ENCODE data around the gene IL36B.

IL36B gene

GRCh38 chr2:113075600-113075999, 22.9 kb upstream of the IL36B start:
- DNase-seq = no peak

DNA sequence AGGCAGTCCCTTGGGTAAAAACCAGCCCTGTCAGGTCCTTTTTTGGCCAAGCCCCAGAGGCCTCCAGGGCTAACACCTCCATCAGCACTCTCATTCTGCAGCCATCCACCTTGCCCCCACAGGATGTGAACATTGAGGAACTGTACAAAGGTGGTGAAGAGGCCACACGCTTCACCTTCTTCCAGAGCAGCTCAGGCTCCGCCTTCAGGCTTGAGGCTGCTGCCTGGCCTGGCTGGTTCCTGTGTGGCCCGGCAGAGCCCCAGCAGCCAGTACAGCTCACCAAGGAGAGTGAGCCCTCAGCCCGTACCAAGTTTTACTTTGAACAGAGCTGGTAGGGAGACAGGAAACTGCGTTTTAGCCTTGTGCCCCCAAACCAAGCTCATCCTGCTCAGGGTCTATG, 22.4 kb upstream of the IL36B start:
- DNase-seq = no peak

DNA sequence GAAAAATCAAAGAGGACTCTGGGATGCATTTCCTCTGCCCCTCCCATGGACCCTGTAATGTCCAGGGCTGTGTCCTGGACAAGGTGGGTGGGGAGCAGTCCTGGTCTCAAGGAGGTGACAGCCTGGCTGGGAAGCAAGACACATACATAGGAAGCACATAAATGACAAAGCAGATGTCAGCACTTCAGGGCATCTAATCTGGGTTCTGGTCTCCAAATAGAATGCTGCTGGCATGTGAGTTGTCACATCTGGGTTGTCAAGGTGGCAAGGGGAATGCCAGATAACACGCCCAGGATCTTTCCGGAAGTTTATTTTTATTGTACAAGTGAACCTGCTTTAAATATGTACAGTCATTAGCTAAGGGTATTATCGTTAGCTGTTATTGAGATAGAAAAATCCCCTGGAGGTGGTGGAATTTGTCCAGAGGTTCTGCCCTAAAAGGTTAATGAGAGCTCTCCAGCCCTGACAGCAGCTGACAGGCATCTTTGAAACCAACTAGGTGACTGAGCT, 20.7 kb upstream of the IL36B start:
- no peak for DNase-seq

DNA sequence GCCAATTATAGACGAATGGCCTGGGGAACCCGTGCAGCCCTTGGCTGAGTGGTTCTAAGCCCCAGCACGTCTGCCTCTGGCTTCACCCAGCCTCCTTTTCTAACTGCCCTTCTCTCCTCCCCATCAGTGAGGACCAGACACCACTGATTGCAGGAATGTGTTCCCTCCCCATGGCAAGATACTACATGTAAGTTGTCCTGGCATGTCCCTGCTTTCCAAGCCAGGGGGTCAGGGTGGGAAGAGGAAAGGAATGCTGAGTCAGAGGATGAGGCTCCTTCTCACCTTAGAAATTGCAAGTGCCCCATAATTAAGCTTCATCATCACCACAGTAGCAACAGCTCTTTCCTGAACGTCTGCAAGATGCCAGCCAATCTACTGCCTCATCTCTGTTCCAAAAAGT, 19.9 kb upstream of the IL36B start:
- no peak for DNase-seq

DNA sequence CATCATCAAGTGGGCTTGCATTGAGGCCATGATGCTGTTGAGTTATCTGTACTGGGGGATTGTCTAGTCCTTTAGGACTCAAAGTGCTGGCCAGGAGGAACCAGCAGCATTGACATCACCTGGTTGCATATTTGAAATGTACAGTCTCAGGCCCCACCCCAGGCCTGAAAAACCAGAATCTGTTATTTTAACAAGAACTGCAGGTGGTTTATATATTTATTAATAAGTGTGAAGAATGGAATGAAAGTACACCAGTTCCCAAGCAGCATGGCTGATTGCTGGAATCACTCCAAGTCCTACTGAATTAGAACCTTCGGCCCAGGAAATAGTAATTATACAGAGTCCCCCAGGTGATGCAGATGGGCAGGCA, 17.9 kb upstream of the IL36B start:
- DNase-seq = no peak

- no peak for DNase-seq
Observed at GRCh38 chr2:113069676-113070605, 17.3 kb upstream of the IL36B start.

- no peak for DNase-seq
Observed at GRCh38 chr2:113068706-113069485, 16.2 kb upstream of the IL36B start.

GRCh38 chr2:113068249-113068648, 15.6 kb upstream of the IL36B start:
- no peak for DNase-seq

GRCh38 chr2:113067681-113068080, 15.0 kb upstream of the IL36B start, which contains the start of gene IL1F10:
IL1F10 (plus strand) TSS chr2:113067970; CDS start chr2:113072739, 4,769 bp downstream.
- no peak for DNase-seq

DNA sequence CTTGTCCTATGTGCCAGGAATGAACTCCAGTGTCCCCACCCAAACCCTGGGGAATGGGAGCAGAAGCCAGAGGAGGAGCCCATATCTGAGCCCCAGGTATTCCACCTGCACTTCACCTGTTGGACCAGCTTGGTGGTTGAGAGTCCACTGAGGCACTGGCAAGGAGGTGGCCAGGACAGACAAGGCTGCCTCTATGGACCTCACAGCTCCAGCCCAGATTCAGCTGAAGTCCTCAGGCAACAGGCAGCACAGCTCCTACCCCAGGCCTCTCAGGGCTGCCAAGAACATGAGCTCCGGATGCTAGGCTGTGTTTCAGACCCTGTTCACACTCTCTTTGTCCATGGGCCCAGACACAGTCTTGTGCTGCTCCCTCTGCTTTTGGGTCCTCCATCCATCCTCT, 12.2 kb upstream of the IL36B start:
- no peak for DNase-seq

DNA sequence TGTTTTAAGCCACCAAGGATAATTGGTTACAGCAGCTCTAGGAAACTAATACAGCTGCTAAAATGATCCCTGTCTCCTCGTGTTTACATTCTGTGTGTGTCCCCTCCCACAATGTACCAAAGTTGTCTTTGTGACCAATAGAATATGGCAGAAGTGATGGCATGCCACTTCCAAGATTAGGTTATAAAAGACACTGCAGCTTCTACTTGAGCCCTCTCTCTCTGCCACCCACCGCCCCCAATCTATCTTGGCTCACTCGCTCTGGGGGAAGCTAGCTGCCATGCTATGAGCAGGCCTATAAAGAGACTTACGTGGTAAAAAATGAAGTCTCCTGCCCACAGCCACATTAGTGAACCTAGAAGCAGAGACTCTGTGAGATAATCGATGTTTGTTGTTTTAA, 11.6 kb upstream of the IL36B start:
- no peak for DNase-seq

DNA sequence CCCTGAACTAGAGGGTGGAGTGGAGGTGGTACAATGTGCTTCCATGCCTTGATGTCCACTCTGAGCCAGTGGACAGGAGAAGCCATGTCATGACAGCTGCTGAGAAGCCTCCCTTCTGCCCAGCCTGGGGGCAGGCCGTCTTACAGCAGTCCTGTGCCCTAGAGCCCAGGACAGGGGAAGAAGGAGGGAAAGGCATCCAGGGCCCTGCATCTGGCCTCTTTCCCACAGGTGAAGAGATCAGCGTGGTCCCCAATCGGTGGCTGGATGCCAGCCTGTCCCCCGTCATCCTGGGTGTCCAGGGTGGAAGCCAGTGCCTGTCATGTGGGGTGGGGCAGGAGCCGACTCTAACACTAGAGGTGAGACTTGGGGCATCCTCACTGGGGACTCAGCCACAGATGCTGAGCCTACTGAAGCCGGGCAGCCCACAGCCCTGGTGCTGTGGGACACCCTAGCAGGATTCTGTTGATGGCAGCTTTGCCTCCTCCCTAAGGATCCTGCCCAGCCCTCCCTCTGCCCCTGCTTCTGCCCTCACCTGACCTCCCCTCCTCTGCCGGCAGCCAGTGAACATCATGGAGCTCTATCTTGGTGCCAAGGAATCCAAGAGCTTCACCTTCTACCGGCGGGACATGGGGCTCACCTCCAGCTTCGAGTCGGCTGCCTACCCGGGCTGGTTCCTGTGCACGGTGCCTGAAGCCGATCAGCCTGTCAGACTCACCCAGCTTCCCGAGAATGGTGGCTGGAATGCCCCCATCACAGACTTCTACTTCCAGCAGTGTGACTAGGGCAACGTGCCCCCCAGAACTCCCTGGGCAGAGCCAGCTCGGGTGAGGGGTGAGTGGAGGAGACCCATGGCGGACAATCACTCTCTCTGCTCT, 9.5 kb upstream of the IL36B start:
- no peak for DNase-seq

- DNase-seq = no peak
Observed at GRCh38 chr2:113061241-113061640, 8.6 kb upstream of the IL36B start.

GRCh38 chr2:113060796-113061195, 8.1 kb upstream of the IL36B start:
- no peak for DNase-seq

DNA sequence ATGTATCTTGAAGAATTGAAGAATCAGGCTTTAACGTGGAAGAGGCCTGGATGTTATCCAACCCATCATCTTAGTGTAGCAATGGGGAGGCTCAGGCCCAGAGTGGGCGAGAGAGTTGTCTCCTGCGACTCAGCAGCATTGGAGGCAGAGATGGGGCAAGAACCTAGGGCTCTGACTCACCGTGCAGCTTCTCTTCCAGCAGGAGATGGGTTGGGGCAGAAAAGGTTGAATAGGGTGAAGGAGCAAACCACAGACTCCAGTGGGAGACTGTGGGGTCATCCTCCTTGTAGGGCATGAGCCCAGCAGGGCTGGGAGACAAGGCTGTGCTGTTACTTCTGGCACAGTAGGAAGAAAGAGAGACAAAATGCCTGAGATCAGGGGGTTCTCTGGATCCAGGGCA, 7.7 kb upstream of the IL36B start:
- DNase-seq = no peak

DNA sequence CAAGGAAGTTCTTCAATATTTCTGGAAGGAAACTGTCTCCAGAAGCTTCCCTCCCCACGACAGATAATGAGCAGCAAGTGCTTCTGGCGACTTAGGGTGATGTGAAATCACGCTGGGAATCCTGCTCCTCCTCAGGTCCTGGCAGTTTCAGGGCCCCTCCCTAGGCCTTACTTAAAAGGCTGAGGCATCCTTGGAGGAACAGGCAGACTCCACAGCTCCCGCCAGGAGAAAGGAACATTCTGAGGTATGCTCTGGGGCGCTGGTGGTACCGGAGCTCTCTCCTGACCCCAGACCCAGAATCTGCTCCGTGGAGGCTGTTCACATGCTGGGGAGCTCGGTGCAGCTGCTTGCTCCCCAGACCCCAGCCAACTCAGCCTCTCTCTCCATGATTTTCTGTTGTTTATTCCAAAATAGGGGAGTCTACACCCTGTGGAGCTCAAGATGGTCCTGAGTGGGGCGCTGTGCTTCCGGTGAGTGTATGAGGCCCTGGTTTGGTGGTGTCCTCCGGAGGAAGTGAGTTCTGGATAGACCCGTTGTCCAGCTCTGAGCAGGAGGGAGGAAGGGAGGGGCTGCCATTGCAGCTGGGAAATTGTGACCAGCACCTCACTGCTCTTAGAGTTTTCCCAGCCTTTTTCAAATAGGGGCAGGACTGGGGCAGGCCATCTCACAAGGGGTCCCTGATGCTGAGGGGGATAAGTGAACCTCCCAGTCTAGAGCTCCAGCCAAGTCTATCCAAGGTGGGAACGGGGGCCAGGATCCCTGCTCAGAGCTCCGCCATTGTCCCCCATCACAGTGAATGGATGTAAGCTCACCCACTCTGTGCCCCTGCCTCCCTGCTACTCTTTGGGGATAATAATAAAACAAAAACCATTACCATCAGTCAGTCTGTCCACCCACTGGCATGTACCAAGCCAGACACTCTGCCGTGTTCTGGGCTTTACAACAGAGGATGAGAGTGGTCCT, 6.6 kb upstream of the IL36B start, which contains the start of gene IL36RN:
IL36RN (plus strand) TSS at position 201 of the 963 bp plus-strand sequence; CDS start at position 442, 241 bp downstream.
- no peak for DNase-seq

DNA sequence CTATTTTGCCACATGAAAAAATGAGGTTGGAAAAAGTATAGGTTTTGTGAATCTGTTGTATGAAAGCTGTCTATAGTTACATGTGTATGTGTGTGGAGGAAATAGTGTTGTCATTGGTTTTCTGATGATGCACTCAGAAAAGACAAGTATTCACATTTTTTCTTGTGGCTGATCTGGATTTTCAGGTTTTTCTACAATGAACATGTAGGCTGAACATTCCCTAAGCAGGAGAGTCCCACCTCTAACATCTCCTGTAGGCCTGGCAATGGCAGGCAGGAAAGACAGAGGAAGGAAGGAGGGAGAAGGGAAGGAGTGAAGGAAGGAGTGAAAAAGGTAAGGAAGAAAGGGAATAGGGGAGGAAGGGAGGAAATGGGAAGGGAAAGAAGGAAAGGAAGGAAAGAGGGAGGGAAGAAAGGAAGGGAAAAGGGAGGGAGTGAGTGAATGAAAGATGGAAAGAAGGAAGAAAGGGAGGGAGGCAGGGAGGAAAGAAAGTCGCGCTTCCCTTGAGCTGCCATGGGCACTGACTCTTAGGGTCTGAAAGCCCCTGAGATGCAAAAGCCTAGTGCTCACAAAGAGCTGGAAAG, 5.8 kb upstream of the IL36B start:
- no peak for DNase-seq

DNA sequence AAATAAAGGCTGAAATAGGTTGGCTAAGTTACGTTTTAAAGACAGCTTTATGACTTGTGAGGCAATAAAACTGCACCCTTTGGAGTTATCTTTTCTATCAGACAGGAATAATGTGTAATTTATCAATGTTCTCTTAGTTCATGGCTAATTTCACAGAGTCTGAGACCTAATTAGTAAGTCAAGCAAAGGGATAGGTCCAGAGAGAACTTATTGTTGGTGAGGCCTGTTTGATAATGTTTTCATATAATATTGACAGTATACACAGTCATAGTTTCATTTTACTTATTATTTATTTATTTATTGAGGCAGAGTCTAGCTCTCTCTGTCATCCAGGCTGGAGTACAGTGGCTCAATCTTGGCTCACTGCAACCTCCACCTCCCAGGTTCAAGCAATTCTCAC, 4.5 kb upstream of the IL36B start:
- no peak for DNase-seq

GRCh38 chr2:113056521-113056920, 3.9 kb upstream of the IL36B start:
- no peak for DNase-seq

GRCh38 chr2:113054066-113054465, 1.4 kb upstream of the IL36B start:
- no peak for DNase-seq

DNA sequence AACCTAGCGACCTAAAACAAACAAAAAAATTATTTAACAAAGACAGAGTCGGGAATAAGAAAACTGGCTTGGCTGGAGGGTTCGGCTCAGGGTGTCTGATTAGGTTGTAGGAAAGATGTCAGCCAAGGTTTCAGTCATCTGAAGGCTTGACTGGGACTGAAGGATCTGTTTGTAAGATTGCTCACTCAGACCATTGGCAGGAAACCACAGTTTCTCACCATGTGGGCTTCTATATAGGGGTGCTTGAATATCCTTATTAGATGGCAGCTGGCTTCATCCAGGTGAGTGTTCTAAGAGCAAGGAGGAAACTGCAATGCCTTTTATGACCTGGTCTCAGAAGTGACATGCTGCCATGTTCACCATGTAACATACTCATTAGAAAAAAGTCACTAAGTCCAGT, 999 bp upstream of the IL36B start:
- DNase-seq = no peak

All from stimulated activated naive CD4-positive, alpha-beta T cell (primary cell).